NCI-H526 (cell line): Measurements from ENCODE around the gene TRMT2B.
"Not testable (repeated sequence)": the region's sequence is repeated elsewhere in the genome, so short reads cannot be mapped to it uniquely, and the experiment has no call there.

Source experiments
- DNase-seq, 2 experiments: peaks; one replicate each; lab custom pipeline; 2025; lab: John Stamatoyannopoulos, UW

Gene TRMT2B

DNA sequence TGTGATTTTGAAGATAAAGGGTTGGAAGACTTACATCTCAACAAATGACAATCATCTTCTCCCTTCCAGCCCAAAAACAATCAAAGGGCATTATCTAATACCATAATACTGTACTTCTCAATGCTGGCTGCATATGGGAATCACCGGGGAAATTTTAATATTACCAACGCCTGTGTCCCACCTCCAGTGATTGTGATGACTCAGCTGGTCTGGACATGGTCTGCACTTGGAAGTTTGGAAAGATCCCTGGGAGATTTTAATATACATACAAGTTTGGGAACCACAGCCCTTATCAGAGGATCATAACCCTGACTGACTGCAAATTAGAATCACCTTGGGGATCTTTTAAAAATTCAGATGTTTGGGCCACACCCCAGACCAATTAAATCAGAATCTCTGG lies 52.5 kb downstream of the TRMT2B start:
- no peak for DNase-seq

DNA sequence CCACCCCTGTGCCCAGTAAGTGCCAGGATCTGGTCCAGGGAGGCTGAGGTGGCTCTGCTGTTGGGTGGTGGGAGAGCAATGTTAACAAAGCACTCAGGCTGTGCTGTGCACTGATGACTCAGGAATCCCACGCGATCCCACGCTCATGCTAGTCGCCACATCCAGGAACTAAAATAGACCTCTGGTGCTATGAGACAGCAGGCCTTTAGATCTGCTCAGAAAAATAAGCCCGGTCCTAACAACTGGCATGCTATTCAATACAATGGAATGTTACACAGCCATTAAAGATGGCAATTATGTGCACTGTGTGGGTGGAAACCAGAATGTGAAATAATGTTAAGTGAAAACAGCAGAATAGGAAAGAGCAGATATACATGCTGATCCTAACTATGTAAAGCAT lies 56.4 kb downstream of the TRMT2B start:
- DNase-seq: no peak

DNA sequence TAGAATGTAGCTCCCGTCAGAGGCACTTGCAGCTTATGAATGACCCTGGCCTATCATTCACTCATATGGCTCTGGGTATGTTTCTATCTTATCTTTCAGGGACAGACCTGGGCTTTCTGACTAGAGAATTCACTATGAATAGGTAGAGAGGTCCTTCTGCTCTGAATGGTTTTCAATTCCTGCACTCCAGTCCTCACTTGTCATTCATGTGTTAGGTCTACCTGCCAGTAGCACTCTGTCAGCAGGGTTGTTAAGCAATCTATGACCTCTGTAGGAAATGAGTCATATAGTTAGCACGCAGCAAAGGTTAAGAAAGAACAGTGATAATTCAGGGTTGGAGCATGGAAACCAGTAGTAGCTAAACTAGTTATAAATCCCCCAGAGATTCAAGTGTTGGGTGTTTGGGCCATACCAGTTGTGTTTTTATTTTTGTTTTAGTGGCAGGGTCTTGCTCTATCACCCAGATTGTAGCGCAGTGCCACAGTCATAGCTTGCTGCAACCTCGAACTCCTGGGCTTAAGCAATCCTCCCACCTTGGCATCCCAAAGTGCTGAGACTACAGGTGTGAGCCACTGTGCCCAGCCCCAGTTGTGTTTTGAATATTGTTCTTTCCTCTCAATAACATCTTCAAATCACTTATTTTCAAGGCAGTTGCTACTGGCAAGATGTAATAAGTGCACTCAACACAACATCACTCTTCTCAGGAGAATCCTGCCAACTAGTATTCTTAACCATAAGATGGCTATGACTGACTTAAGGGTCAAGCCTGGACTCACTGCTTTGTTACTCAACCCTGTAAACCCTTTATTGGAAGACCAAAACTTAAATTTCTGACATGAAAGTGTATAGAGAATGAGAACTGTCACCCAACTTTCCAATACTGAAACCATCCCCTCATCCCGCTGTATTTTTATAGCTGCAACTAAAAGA lies 57.3 kb downstream of the TRMT2B start:
- DNase-seq: no peak

DNA sequence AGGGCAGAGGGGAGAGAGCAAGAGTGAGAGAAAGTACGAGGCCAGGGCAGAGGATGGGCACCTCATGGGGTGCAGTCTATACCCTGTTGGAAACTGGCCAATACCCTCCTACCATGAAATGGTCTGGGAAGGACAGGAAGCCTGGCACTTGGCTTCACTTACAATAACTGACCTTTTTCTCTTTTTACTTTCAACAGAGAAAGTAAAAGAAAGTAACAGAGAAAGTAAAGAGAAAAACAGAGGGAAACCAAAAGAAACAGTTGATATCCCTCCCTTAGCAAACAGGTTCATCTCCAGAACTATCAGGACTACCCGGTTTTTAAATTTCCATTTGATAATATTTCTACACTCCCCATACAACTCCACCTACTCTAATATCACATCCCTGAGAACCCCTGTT lies 61.8 kb downstream of the TRMT2B start:
- no peak for DNase-seq

DNA sequence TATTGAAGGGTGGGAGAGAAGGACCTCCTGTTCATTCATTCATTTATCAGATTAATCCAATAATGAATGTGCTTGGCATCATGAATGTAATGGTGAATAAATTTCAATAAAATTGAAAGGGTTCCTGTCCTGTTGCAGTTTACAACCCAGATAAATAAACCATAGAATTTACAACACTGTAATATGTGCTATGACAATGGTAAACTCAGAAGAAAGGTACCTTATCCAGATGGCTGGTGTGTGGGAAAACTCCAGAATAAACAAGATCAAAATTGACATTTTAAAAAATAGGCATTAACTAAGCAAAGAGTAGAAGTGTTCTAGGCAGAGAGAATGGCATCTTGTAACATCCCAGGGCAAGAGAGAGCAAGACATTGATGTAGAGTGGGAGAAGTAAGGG lies 67.1 kb downstream of the TRMT2B start:
- no peak for DNase-seq

DNA sequence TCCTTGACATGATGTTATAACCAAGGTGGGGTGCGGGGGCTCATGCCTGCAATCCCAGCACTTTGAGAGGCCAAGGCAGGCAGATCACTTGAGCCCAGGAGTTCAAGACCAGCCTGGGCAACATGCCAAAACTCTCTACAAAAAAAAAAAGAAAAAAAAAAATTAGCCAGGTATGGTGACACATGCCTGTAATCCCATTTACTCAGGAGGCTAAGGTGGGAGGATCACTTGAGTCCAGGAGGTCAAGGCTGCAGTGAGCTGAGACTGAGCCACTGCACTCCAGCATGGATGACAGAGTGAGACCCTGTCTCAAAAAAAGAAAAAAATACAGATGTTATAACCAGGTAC lies 70.4 kb downstream of the TRMT2B start:
- not testable (repeated sequence) for DNase-seq

DNA sequence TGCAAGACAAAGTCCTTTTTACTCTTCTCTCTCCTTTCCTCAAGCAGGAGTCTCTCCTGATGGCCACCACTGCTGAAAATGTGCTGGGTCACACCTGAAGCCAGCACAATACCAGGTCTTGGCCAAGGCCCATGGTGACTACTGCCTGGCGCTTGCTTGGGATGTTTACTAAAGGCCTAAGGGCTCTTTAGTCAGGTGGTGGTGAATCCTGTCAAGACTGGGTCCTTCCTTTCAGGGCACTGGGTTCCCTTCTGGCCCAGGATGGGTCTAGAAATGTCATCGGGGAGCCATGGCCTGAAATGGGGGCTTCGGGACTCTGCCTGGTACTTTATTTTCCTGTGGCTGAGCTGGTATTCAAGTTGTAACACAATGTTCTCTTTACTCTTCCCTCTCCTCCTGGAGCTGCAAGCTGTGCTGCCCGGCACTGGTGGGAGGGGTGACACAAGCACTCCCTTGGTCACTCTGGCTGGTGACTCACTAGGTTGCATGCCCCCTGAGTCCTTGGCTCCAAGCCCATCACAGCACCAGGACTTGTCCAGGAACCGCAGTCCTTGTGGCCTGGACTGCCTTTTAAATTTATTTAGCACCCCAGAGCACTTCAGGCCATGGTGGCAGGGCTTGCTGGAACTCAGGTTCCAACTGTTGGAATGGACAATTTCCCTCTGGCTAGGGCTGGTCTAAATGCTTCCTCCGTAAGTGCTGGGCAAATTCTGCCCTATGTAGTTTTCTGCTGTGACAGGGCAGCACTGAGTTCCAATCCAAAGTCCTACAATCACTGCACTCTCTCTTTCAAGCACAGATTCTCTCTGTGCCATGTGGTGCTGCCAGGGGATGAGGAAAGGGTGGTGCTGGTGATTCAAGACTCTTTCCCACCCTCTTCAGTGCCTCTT lies 71.1 kb downstream of the TRMT2B start:
- DNase-seq: no peak

DNA sequence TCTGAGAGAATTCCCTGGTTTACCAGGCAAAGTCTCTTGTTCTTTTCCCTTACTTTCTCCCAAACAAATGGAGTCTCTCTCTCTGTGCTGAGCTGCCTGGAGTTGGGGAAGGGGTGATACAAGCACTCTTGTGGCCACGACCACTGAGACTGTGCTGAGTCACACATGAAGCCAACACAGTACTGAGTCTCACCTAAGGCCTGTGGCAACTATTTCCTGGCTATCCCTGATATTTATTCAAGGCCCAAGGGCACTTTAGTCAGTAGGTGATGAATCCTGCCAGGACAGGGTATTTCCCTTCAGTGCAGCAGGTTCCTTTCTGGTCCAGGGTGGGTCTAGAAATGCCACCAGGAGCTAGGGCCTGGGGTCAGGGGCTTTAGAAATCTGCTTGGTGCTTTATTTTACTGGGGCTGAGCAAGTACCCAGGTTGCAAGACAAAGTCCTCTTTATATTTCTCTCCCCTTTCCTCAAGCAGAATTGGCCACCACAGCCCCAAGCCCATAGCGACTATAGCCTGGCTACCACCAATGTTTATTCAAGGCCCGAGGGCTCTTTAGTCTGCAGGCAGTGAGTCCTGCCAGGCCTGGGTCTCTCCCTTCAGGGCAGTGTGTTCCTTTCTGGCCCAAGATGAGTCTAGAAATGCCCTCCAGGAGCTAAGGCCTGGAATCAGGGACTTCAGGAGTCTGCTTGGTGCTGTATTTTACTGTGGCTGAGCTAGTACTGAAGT lies 71.9 kb downstream of the TRMT2B start:
- DNase-seq: no peak

DNA sequence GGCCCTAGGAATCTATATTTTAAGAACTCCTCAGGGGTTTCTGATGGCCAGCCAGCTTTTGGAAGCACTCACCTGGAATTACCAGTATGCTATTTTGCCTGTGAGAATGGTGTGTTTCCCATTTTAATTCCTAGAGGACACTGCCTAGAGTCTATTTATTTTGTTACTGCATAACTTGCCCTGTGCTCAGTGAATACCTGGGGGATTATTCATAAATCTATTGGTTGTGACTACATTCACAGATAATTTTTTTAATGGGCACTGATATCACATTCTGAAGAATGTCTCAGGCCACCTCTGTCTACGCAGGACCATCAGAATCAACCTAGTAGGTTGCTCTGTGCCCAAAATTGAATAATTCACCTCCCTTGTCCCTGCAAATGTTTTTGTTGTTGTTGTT lies 75.7 kb downstream of the TRMT2B start:
- no peak for DNase-seq

DNA sequence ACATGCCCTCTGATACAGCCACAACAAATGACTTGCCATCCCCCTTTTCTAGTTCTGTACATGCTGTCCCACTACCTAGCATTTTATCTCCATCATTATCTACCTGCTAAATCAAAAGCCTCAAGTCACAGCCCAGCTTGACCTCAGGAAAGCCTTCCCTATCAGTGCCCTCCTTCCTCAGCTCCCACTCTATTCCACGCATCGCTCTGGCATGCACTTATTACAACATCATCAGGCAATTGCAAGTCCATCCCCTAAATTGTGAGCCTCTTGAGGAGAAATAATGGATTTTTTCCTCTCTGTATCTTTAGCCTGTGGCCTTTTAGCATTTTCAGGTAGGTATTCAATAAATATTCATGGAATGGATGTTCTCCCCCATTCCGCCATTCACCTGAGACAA lies 76.7 kb downstream of the TRMT2B start:
- no peak for DNase-seq

DNA sequence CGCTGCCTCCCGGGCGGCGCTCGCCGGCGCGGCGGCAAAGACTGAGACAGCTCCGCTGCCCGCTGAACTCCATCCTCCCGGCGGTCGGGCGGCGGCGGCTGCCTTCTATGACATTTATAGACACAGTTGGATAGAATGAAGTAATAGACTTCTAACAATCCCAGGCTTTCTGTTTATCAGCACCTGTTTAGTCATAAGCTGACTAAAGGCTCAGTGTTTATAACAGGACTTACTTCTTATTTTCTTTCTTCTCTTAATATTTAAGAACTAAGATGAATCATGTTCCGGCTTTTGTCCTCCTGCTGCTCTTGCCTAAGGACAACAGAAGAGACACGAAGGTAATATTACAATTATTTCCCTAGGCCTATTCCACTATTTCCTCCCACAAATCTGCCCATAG lies 78.5 kb downstream of the TRMT2B start:
- DNase-seq: no peak

DNA sequence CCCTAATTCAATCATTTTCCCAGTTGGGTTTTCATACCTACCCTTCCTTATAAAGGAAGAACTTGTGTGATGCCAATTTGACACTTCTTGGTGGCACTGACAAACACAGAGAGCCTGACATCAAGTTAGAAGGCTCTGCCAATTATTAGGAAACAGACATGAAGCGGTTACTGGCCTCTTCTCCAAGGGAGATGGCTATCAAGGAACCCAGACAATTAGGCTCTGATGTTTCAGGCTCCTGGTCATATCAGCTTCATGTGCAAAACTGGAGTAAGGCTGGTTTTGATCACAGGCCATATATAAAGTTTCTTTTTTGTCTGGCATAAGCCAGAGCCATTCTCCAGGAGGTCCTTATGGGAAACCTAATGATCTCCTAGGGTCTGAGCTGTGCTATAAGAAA lies 82.0 kb downstream of the TRMT2B start:
- DNase-seq: no peak

DNA sequence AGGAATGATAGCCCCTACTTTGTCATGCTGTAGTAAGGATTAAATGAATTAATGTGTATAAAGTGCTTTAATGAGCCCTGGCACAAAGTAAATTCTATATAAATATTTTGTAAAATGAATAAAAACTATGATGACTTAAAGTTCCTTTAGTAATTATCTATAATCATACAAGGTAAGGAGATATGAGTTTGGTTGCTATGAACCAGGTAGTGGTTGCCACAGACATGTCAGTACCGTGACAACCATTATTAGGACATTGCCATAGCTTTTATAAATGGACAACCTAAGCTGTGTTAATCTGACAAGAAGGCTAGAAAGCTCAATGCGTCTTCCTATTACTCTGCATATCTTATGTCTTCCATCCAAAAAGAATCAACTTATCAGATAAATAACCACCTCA lies 82.5 kb downstream of the TRMT2B start, which contains the start of gene ARL13A:
Gene ARL13A, plus strand, starts transcription at position 301 of the 400 bp plus-strand sequence. CDS start 3,982 bp downstream, outside the sequence.
- no peak for DNase-seq

DNA sequence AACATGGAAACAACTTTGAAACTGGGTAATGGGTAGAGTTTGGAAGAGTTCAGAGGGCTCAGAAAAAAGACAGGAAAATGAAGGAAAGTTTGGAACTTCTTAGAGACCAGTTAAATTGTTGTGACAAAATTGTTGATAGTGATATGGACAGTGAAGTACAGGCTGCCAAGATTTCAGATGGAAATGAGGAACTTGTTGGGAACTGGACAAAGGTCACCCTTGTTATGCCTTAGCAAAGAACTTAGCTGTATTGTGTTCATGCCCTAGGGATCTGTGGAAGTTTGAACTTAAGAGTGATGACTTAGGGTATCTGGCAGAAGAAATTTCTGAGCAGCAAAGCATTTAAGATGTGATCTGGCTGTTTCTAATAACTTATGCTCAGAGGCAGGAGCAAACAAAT lies 87.5 kb downstream of the TRMT2B start:
- DNase-seq: no peak

DNA sequence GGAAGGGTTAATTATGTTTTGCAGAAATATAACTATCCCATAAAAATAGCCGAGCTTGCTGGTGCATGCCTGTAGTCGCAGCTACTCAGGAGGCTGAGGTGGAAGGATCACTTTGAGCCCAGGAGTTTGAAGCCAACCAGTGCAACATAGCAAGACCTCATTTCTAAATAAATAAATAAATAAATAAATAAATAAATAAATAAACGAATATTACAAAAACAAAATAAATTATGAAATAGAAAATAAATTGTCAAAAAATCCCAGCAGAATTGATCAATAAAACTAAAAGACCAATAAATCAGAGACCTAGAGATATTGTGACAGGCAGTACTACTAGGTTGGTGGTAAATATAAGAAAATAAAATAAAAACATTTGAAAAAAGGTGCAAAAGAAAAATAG lies 89.1 kb downstream of the TRMT2B start:
- no peak for DNase-seq
